ENCODE measurements around the gene HVCN1. TPM values are rescaled to one million over a fixed set of nuclear protein-coding genes. Genes with fewer than 3 reads are reported as not detected.
"Not testable (repeated sequence)": the region's sequence is repeated elsewhere in the genome, so short reads cannot be mapped to it uniquely, and the experiment has no call there.

Gene HVCN1
- total RNA-seq: 0.58 and 1.9 TPM in 2 replicates

- DNase-seq (ENCODE audit: extremely low read depth, low read depth, low spot score): no peak
Observed at GRCh38 chr12:110688446-110689280, at the start of gene HVCN1. Gene HVCN1, minus strand, starts transcription at chr12:110689115. Its CDS starts 5,870 bp downstream, at chr12:110683245.

GRCh38 chr12:110737532-110737931 lies 48.6 kb upstream of the HVCN1 start:
- no peak for DNase-seq (ENCODE audit: extremely low read depth, low read depth, low spot score)

GRCh38 chr12:110737016-110737415 lies 48.1 kb upstream of the HVCN1 start:
- DNase-seq (ENCODE audit: extremely low read depth, low read depth, low spot score): not testable (repeated sequence)

GRCh38 chr12:110733900-110734299 lies 45.0 kb upstream of the HVCN1 start:
- no peak for DNase-seq (ENCODE audit: extremely low read depth, low read depth, low spot score)

- no peak for DNase-seq (ENCODE audit: extremely low read depth, low read depth, low spot score)
Observed at GRCh38 chr12:110733089-110733715, 44.3 kb upstream of the HVCN1 start.

GRCh38 chr12:110732572-110732971 lies 43.7 kb upstream of the HVCN1 start:
- DNase-seq (ENCODE audit: extremely low read depth, low read depth, low spot score): no peak

GRCh38 chr12:110731479-110731878 lies 42.6 kb upstream of the HVCN1 start:
- no peak for DNase-seq (ENCODE audit: extremely low read depth, low read depth, low spot score)

- no peak for DNase-seq (ENCODE audit: extremely low read depth, low read depth, low spot score)
Observed at GRCh38 chr12:110728628-110729027, 39.7 kb upstream of the HVCN1 start.

- no peak for DNase-seq (ENCODE audit: extremely low read depth, low read depth, low spot score)
Observed at GRCh38 chr12:110726708-110727369, 37.9 kb upstream of the HVCN1 start.

GRCh38 chr12:110726028-110726427 lies 37.1 kb upstream of the HVCN1 start:
- no peak for DNase-seq (ENCODE audit: extremely low read depth, low read depth, low spot score)

GRCh38 chr12:110725267-110725666 lies 36.4 kb upstream of the HVCN1 start:
- no peak for DNase-seq (ENCODE audit: extremely low read depth, low read depth, low spot score)

GRCh38 chr12:110722892-110723291 lies 34.0 kb upstream of the HVCN1 start:
- not testable (repeated sequence) for DNase-seq (ENCODE audit: extremely low read depth, low read depth, low spot score)

GRCh38 chr12:110721570-110721969 lies 32.7 kb upstream of the HVCN1 start:
- no peak for DNase-seq (ENCODE audit: extremely low read depth, low read depth, low spot score)

GRCh38 chr12:110720516-110720915 lies 31.6 kb upstream of the HVCN1 start:
- DNase-seq (ENCODE audit: extremely low read depth, low read depth, low spot score): no peak

GRCh38 chr12:110718222-110718908 lies 29.4 kb upstream of the HVCN1 start:
- no peak for DNase-seq (ENCODE audit: extremely low read depth, low read depth, low spot score)

GRCh38 chr12:110717037-110717436 lies 28.1 kb upstream of the HVCN1 start:
- DNase-seq (ENCODE audit: extremely low read depth, low read depth, low spot score): no peak

GRCh38 chr12:110708917-110709316 lies 20.0 kb upstream of the HVCN1 start:
- DNase-seq (ENCODE audit: extremely low read depth, low read depth, low spot score): no peak

GRCh38 chr12:110705309-110705708 lies 16.4 kb upstream of the HVCN1 start:
- no peak for DNase-seq (ENCODE audit: extremely low read depth, low read depth, low spot score)

GRCh38 chr12:110704750-110705149 lies 15.8 kb upstream of the HVCN1 start:
- DNase-seq (ENCODE audit: extremely low read depth, low read depth, low spot score): no peak

- no peak for DNase-seq (ENCODE audit: extremely low read depth, low read depth, low spot score)
Observed at GRCh38 chr12:110704231-110704630, 15.3 kb upstream of the HVCN1 start.

GRCh38 chr12:110702081-110702480 lies 13.2 kb upstream of the HVCN1 start:
- DNase-seq (ENCODE audit: extremely low read depth, low read depth, low spot score): no peak
